ENCODE measurements around the gene IL1RL1.

DNA sequence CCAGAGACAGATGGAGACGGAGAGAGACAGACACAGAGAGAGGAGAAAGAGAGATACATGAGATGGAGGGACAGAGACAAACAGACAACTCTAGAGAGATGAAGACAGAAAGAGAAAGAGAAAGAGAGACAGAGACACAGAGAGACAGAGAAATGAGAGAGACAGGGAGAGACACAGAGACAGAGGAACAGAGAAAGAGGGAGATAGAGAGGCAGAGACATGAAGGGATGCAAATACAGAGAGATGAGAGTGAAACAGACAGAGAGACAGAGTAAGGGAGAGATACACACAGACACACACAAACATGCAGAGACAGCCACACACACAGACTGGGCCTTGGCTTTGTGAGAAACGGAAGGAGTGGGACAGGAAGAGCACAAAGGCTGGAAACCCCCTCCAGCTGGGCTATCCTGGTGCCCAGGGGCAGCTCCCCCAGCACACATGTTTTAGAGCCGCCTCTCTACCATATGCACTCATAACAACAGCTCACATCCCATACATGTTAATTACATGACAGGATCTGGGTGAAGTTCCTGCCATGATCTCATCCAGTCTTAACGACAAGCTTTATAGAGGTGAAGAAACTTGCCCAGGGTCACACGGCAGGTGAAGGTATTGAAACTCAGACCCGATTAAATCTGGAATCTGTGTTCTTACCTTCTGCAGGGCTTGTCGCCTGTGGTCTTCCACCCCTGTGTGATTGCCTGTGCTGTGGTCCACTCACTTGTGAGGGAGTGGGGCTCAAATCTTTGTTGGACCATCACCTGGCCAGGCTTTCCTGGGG lies 76.6 kb downstream of the IL1RL1 start:
- no peak for TF ChIP-seq EZH2phosphoT487 (IDR thresholded peaks at IDR 0.05; ENCODE audit: borderline replicate concordance)
- TF ChIP-seq, protein P1, sequence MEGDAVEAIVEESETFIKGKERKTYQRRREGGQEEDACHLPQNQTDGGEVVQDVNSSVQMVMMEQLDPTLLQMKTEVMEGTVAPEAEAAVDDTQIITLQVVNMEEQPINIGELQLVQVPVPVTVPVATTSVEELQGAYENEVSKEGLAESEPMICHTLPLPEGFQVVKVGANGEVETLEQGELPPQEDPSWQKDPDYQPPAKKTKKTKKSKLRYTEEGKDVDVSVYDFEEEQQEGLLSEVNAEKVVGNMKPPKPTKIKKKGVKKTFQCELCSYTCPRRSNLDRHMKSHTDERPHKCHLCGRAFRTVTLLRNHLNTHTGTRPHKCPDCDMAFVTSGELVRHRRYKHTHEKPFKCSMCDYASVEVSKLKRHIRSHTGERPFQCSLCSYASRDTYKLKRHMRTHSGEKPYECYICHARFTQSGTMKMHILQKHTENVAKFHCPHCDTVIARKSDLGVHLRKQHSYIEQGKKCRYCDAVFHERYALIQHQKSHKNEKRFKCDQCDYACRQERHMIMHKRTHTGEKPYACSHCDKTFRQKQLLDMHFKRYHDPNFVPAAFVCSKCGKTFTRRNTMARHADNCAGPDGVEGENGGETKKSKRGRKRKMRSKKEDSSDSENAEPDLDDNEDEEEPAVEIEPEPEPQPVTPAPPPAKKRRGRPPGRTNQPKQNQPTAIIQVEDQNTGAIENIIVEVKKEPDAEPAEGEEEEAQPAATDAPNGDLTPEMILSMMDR (conservative IDR thresholded peaks at IDR 0.05; ENCODE audit: low read length), result no peak

Measured in Loucy (cell line).